ENCODE results near the gene UBE2E3. TPM values are rescaled to one million over a fixed set of nuclear protein-coding genes. Genes with fewer than 3 reads are reported as not detected.

Gene UBE2E3
- total and polyA plus RNA-seq, 2 experiments from 2014 or later: 151 to 211 TPM

- peaks cover 90% of the 10 kb centered on the region for H3K79me2 ChIP-seq
- no peaks in the 10 kb centered on the region for H3K4me1 ChIP-seq (ENCODE audit: insufficient read depth)
Measured at GRCh38 chr2:180992994-180993393, 12.6 kb downstream of the UBE2E3 start.

GRCh38 chr2:180999274-180999964 lies 19.0 kb downstream of the UBE2E3 start:
- Histone ChIP-seq H3K27ac (no peak overlapping the region), H4K20me1 (ENCODE audit: insufficient read depth, poor library complexity, severe bottlenecking) (no peaks in the 10 kb centered on the region), H3K36me3 (replicated peaks; ENCODE audit: insufficient read depth, low read depth) (no peaks in the 10 kb centered on the region), H3K4me1 (ENCODE audit: insufficient read depth) (no peaks in the 10 kb centered on the region), H3K79me2 (peaks cover 88% of the 10 kb centered on the region), H3K9me3 (ENCODE audit: low read depth) (no peaks in the 10 kb centered on the region), H3K27me3 (no peaks in the 10 kb centered on the region), H3K4me3 (no peak overlapping the region), H3K4me2 (no peak overlapping the region), H3K9me2 (replicated peaks; ENCODE audit: insufficient read depth) (no peaks in the 10 kb centered on the region), H2AFZ (no peak overlapping the region)
- DNase-seq (ENCODE audit: low spot score): no peak
- 95% methylated on average over 4 of the region's 4 CpGs for WGBS (ENCODE audit: low lambda C conversion rate, missing lambda C conversion rate)
- TF ChIP-seq CTCF (IDR thresholded peaks at IDR 0.05; ENCODE audit: poor library complexity): no peak
- no peak for TF ChIP-seq EZH2phosphoT487 (IDR thresholded peaks at IDR 0.05; ENCODE audit: low read depth, severe bottlenecking, unreplicated experiment)
- TF ChIP-seq EZH2 (IDR thresholded peaks at IDR 0.05; ENCODE audit: borderline replicate concordance): no peak

More at GRCh38 chr2:180992994-180993393, 12.6 kb downstream of the UBE2E3 start:
- no peaks in the 10 kb centered on the region for H3K9me3 ChIP-seq (ENCODE audit: low read depth)
- no peak overlapping the region for H2AFZ ChIP-seq
- no peaks in the 10 kb centered on the region for H3K27me3 ChIP-seq
- WGBS (ENCODE audit: low lambda C conversion rate, missing lambda C conversion rate): 43% methylated on average over 2 of the region's 2 CpGs
- no peak for TF ChIP-seq EZH2phosphoT487 (IDR thresholded peaks at IDR 0.05; ENCODE audit: low read depth, severe bottlenecking, unreplicated experiment)
- no peak for TF ChIP-seq EZH2 (IDR thresholded peaks at IDR 0.05; ENCODE audit: borderline replicate concordance)
- no peak for TF ChIP-seq CTCF (IDR thresholded peaks at IDR 0.05; ENCODE audit: poor library complexity)
- peaks cover 10% of the 10 kb centered on the region for H4K20me1 ChIP-seq (ENCODE audit: insufficient read depth, poor library complexity, severe bottlenecking)
- H3K4me2 ChIP-seq: no peak overlapping the region
- no peaks in the 10 kb centered on the region for H3K36me3 ChIP-seq (replicated peaks; ENCODE audit: insufficient read depth, low read depth)
- no peak overlapping the region for H3K27ac ChIP-seq
- H3K9me2 ChIP-seq (replicated peaks; ENCODE audit: insufficient read depth): no peaks in the 10 kb centered on the region
- DNase-seq (ENCODE audit: low spot score): no peak
- H3K4me3 ChIP-seq: no peak overlapping the region

GRCh38 chr2:181004647-181005325 lies 24.4 kb downstream of the UBE2E3 start:
- DNase-seq (ENCODE audit: low spot score): no peak
- 95% methylated on average over 5 of the region's 5 CpGs for WGBS (ENCODE audit: low lambda C conversion rate, missing lambda C conversion rate)
- peaks cover 98% of the 10 kb centered on the region for H3K79me2 ChIP-seq
- no peak overlapping the region for H2AFZ ChIP-seq
- H3K4me1 ChIP-seq (ENCODE audit: insufficient read depth): no peaks in the 10 kb centered on the region
- no peaks in the 10 kb centered on the region for H3K27me3 ChIP-seq
- H4K20me1 ChIP-seq (ENCODE audit: insufficient read depth, poor library complexity, severe bottlenecking): peaks cover 27% of the 10 kb centered on the region
- H3K27ac ChIP-seq: no peak overlapping the region
- no peaks in the 10 kb centered on the region for H3K9me3 ChIP-seq (ENCODE audit: low read depth)
- no peak overlapping the region for H3K4me3 ChIP-seq
- no peaks in the 10 kb centered on the region for H3K36me3 ChIP-seq (replicated peaks; ENCODE audit: insufficient read depth, low read depth)
- H3K9me2 ChIP-seq (replicated peaks; ENCODE audit: insufficient read depth): no peaks in the 10 kb centered on the region
- H3K4me2 ChIP-seq: no peak overlapping the region
- TF ChIP-seq EZH2phosphoT487 (IDR thresholded peaks at IDR 0.05; ENCODE audit: low read depth, severe bottlenecking, unreplicated experiment): no peak
- TF ChIP-seq EZH2 (IDR thresholded peaks at IDR 0.05; ENCODE audit: borderline replicate concordance): no peak
- no peak for TF ChIP-seq CTCF (IDR thresholded peaks at IDR 0.05; ENCODE audit: poor library complexity)

All from hepatocyte (in vitro differentiated cells).